NCI-H2107 (cell line): ENCODE measurements around the gene MAST2.

Experiments
- DNase-seq: peaks from one replicate; lab custom pipeline; 2025; lab: John Stamatoyannopoulos, UW

The MAST2 gene

GRCh38 chr1:45982359-45982758, 178.9 kb downstream of the MAST2 start:
- DNase-seq: no peak

- no peak for DNase-seq
These were observed 180.6 kb downstream of the MAST2 start for GRCh38 chr1:45983967-45984366.

- DNase-seq: no peak
These were observed 183.8 kb downstream of the MAST2 start for GRCh38 chr1:45987204-45987603.

- no peak for DNase-seq
These were observed 185.8 kb downstream of the MAST2 start for GRCh38 chr1:45989249-45989648.

GRCh38 chr1:45994423-45994822, 191.0 kb downstream of the MAST2 start:
- DNase-seq: no peak

- DNase-seq: no peak
These were observed 191.9 kb downstream of the MAST2 start for GRCh38 chr1:45995298-45995697.

GRCh38 chr1:45998020-45998617, 194.7 kb downstream of the MAST2 start:
- DNase-seq: no peak

GRCh38 chr1:45999507-45999906, 196.1 kb downstream of the MAST2 start:
- no peak for DNase-seq

GRCh38 chr1:46001081-46001785, 197.8 kb downstream of the MAST2 start:
- DNase-seq: no peak

GRCh38 chr1:46002551-46003150, 199.2 kb downstream of the MAST2 start:
- DNase-seq: no peak

- no peak for DNase-seq
These were observed 199.9 kb downstream of the MAST2 start for GRCh38 chr1:46003315-46003714.

GRCh38 chr1:46004492-46004891, 201.1 kb downstream of the MAST2 start:
- DNase-seq: no peak

- DNase-seq: no peak
These were observed 202.2 kb downstream of the MAST2 start for GRCh38 chr1:46005594-46005993.

- DNase-seq: no peak
These were observed 205.2 kb downstream of the MAST2 start for GRCh38 chr1:46008585-46008984.

GRCh38 chr1:46010611-46011010, 207.2 kb downstream of the MAST2 start:
- DNase-seq: no peak

- DNase-seq: no peak
These were observed 207.8 kb downstream of the MAST2 start for GRCh38 chr1:46011121-46011695.

- DNase-seq: no peak
These were observed 208.8 kb downstream of the MAST2 start for GRCh38 chr1:46012236-46012635.

GRCh38 chr1:46013581-46013980, 210.2 kb downstream of the MAST2 start:
- no peak for DNase-seq

- no peak for DNase-seq
These were observed 214.6 kb downstream of the MAST2 start for GRCh38 chr1:46017876-46018503.

GRCh38 chr1:46019348-46019747, 215.9 kb downstream of the MAST2 start:
- DNase-seq: no peak

- no peak for DNase-seq
These were observed 216.6 kb downstream of the MAST2 start for GRCh38 chr1:46020010-46020409.
